Measurements from ENCODE around the gene DDX6.
"Not testable (repeated sequence)": the region's sequence is repeated elsewhere in the genome, so short reads cannot be mapped to it uniquely, and the experiment has no call there.

Gene DDX6, protein sequence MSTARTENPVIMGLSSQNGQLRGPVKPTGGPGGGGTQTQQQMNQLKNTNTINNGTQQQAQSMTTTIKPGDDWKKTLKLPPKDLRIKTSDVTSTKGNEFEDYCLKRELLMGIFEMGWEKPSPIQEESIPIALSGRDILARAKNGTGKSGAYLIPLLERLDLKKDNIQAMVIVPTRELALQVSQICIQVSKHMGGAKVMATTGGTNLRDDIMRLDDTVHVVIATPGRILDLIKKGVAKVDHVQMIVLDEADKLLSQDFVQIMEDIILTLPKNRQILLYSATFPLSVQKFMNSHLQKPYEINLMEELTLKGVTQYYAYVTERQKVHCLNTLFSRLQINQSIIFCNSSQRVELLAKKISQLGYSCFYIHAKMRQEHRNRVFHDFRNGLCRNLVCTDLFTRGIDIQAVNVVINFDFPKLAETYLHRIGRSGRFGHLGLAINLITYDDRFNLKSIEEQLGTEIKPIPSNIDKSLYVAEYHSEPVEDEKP

DNA sequence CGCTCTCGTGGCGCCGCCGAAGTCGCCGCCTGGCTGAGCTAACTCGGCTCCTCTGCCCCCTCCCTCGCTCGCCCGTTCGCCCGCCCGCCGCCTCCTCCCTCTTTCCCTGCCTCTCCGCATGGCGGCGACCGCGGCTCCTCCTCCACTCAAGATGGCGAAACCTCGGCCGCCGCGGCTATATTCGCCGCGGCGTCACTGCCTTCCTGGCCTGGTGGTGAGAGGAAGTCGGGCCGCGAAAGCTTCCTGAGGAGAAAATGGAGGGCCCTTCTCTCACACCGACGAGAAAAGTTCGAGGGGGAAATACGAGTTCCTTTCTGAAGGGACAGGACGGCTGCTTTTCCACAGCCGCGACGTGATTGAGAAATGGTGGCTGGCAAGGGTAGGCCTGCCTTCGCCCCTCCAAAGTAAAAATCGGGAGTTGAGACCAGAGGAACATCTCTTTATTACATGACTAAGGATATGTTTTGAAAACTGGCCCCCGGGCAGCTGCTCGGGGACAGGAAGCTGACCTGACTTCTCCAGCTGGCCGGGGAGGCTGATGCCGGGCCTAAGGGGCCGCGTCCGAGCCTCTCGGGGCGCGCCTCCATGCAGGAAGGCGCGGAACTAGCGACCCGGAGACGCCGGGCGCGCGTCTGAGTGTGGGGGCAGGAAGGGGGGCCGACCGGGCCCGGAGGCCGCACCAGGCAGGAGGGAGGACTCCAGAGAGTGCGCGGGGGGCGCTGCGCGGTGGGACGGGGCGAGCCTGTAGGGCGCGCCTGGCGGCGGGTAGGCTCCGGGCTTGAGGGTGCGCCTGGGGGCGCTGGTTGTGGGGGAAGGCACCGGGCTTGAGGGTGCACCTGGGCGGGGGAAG is at the start of gene DDX6:
TSS of gene DDX6 (minus strand) at position 54 of the 850 bp plus-strand sequence. CDS start 4,913 bp downstream, outside the sequence.
- peak; percentile 82 to 84 (median 84) for DNase-seq (ENCODE audit: low read depth in 3 of 3)

DNA sequence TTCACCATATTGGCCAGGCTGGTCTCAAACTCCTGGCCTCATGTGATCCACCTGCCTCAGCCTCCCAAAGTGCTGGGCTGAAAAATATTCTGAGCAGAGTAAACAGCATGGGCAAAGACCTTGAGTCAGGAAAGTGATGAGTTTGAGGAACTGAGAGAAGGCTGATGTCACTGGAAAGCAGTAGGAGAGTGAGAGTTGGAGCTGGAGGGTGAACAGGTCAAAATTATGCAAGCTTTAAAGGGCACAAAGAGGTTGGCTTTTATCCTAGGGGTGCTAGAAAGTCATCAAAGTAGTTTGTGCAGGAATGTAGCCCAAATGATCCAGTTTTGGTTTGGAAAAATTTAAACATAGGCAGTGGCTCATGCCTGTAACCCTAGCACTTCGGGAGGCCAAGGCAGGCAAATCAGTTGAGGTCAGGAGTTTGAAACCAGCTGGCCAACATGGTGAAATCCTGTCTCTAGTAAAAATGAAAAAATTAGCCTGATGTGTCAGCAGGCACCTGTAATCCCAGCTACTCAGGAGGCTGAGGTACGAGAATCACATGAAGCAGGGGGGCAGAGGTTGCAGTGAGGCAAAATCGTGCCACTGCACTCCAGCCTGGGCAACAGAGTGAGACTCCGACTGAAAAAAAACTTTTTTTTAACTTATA is 48.1 kb upstream of the DDX6 start:
- no peak for DNase-seq (ENCODE audit: low read depth in 3 of 3)

- DNase-seq (ENCODE audit: low read depth in 3 of 3), result no peak
Measured at GRCh38 chr11:118837868-118838267, 46.9 kb upstream of the DDX6 start.

DNA sequence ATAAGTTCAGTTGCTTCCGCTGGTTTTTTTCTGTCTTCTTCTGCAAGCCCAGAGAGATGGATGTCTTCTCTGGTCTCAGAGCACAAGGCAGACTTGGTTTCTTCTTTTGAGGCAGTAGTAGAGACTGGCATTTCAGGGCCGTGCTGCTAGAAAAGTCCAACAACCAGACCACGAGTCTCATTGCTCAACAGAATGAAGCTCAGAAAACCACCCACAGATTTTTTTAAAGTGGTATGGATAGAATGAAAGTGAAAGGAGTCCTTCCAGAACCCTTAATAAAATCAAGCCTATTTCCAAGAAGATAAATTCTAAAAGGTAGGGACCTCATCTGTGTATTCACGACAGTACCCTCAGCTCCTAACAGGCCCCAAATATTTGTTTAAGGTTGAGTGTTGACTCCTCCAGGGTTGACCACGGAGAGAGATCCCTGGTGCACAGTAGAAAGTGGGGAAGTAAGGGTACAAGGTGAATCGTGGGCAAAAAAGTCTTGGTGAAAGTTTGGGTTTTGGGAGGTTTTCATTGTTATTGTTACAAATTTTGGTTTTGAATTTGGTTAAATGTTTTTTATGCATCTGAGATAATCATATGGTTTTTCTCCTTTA is 43.6 kb upstream of the DDX6 start:
- no peak for DNase-seq (ENCODE audit: low read depth in 3 of 3)

DNA sequence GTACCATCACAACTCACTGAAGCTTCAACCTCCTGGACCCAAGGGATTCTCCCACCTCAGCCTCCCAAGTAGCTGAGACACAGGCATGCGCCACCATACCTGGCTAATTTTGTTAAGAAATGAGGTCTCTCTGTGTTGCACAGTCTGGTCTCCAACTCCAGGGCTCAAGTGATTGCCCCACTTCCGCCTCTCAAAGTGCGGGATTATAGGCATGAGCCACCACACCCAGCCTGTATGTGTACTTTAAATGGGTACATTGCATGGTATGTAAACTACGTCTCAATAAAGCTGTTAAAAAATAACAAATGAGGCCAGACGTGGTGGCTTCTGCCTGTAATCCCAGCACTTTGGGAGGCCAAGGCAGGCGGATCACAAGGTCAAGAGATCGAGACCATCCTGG is 36.2 kb upstream of the DDX6 start:
- no peak for DNase-seq (ENCODE audit: low read depth in 3 of 3)

DNA sequence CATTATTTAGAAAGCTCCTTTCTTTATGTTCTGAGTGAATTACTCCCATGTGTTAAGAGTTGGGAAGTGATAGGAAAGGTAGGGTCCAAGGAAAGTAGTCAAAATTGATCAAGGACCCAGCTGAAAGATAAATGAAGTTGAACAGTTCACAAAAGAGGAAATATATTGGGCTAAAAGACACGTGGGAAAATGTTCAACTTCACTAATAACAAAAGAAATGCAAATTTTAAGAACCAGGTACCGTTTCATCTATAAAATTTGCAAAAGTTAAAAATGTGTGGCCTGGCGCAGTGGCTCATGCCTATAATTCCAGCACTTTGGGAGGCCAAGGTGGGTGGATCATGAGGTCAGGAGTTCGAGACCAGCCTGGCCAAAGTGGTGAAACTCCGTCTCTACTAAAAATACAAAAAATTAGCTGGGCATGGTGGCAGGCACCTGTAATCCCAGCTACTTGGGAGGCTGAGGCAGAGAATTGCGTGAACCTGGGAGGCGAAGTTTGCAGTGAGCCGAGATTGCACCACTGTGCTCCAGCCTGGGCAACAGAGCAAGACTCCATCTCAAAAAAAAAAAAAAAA is 32.1 kb upstream of the DDX6 start:
- not testable (repeated sequence) for DNase-seq (ENCODE audit: low read depth in 3 of 3)

- DNase-seq (ENCODE audit: low read depth in 3 of 3), result no peak
Measured at GRCh38 chr11:118820412-118821357, 29.7 kb upstream of the DDX6 start.

GRCh38 chr11:118820025-118820379 is 29.0 kb upstream of the DDX6 start:
- DNase-seq (ENCODE audit: low read depth in 3 of 3), result not testable (repeated sequence)

DNA sequence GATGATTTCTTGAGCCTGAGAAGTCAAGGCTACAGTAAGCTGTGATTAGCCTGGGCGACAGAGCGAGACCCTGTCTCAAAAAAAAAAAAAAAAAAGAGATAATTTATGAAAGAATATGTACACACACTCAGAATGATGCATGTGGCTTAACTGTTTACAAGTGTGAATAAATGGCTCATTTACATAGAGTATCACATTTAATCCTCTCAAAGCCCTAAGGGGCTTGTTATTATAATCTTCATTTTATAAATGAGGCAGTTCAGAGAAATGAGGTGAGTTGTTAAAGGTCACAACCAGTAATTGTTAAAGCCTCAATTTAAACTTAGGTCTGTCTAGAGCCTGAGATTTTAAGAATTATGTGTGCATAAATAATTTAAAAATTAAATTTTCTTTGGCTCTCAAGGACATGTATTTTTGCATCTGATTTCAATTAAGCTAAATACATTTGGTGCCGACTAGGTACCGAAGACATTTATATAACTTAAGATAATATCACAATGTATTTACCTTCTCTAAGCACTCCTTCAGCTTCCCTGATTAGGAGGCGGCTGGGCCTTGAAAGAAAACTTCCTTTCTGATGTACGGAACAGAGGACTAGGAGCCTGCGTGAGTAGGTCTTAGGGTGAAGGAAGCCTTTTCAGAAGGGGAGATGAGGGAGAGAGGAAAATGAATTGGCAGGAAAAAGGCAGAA is 28.5 kb upstream of the DDX6 start:
- DNase-seq (ENCODE audit: low read depth in 3 of 3), result no peak

- no peak for DNase-seq (ENCODE audit: low read depth in 3 of 3)
Measured at GRCh38 chr11:118818130-118818529, 27.2 kb upstream of the DDX6 start.

- no peak for DNase-seq (ENCODE audit: low read depth in 3 of 3)
Measured at GRCh38 chr11:118813551-118813950, 22.6 kb upstream of the DDX6 start.

DNA sequence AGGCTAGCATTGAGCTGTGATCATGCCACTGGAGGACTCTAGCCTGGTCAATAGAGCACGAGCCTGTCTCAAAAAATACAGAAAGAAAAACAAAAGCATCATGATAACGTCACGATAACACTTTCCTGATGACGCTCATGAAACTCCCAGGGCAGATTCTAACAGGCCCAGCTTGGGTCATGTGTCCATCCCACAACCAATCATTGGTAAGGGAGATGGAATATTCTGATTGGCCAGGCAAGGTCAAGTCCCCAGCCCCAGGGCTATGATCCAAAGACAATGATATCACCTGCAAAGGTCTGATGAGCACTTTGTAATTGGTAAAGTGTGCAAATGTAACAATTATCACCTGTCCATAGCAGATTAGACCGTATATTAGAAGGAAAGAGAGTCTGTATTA is 21.5 kb upstream of the DDX6 start:
- no peak for DNase-seq (ENCODE audit: low read depth in 3 of 3)

DNA sequence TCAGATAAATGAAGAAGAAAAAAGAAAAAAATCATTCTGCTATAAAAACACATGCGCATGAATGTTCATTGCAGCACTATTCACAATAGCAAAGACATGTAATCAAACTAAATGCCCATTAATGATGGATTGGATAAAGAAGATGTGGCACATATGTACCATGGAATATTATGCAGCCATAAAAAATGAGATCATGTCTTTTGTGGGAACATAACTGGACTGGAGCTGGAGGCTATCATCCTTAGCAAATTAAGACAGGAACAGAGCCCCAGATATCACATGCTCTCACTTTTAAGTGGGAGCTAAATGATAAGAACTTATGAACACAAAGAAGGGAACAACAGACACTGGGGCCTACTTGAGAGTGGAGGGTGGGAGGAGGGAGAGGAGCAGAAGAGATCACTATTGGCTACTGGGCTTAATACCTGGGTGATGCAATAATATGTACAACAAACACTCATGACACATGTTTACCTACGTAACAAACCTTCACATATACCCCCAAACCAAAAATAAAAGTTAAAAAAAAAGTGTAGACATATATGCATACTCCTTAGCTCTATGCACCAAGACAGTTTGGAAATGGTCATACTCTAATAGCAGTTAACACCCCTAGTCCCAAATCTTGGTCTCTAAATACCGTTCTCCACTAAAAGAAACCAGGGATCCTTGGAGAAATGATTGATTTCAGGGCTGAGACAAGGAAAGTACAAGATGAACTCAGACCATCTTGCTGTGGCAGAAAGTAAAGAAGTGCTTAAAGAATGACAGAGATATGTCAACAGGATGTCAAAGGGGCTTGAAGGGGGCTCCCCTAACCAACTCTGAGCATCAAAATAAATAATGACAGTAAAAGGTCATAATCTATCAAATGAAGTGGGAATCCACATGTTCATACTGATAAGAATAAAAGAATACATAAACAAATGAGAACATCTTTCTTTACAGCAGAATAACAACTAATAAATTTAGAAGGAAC is 17.1 kb upstream of the DDX6 start:
- DNase-seq (ENCODE audit: low read depth in 3 of 3), result no peak

DNA sequence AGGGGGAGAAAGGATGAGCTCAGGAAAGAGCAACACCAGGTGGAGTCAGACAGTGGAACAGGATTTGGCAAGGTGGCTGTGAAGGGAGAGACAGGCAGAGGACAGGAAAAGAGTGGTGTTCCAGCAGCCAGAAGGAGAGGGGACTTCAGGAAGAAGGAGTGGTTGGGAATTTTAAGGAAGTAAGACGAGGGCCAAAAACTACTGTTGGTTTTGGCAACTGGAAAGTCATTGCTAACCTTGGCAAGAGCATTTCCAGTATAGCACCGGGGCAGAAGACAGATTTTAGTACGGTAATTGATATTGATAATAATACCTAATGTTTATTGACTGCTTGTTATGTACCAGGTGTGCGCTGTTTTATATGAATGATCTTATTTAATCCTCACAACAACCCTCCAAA is 15.4 kb upstream of the DDX6 start:
- no peak for DNase-seq (ENCODE audit: low read depth in 3 of 3)

DNA sequence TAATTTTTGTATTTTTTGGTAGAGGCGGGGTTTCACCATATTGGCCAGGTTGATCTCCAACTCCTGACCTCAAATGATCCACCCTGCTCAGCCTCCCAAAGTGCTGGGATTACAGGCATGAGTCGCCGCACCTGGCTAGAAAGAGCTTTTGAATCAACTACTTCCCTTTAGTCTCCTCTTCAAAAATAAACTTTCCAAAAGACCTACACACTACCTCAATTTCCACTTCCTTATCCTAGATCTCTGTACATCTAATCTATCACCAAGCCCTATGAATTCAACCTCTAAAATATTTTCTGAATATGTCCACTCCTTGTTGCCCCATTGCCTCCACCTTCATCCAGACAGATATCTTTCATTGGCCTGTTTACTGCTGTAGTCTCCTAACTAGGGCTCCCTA is 13.1 kb upstream of the DDX6 start:
- DNase-seq (ENCODE audit: low read depth in 3 of 3), result no peak

DNA sequence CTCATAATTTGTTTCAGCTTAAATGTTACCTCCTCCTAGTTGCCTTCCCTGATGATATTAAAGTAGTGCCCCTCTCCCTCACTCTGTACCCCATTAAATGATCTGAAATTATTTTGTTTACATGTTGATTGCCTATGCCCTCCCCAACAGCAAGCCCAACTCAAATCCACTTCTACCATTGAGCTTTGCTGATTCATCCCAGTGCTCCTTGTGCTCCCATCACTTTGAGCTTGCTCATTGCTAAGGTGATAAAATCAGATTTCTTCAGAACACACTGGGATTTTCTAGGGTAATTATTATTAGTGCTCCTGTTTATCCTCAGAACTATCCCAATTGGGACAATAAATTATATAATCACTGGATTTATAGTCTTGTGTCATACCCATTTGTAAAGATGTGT is 8.4 kb upstream of the DDX6 start:
- DNase-seq (ENCODE audit: low read depth in 3 of 3), result no peak

- DNase-seq (ENCODE audit: low read depth in 3 of 3), result no peak
Measured at GRCh38 chr11:118797510-118797909, 6.5 kb upstream of the DDX6 start.

- peak; percentile 44 to 59 (median 49) for DNase-seq (ENCODE audit: low read depth in 3 of 3)
Measured at GRCh38 chr11:118792570-118793124, 1.7 kb upstream of the DDX6 start.

Data from stimulated activated CD4-positive, alpha-beta T cell treated with anti-CD3 and anti-CD28 coated beads, TNF-alpha, amount 100 ng/mL, for 48 hours (primary cell).